Measurements from ENCODE around the gene PTK7.

PTK7 gene

DNA sequence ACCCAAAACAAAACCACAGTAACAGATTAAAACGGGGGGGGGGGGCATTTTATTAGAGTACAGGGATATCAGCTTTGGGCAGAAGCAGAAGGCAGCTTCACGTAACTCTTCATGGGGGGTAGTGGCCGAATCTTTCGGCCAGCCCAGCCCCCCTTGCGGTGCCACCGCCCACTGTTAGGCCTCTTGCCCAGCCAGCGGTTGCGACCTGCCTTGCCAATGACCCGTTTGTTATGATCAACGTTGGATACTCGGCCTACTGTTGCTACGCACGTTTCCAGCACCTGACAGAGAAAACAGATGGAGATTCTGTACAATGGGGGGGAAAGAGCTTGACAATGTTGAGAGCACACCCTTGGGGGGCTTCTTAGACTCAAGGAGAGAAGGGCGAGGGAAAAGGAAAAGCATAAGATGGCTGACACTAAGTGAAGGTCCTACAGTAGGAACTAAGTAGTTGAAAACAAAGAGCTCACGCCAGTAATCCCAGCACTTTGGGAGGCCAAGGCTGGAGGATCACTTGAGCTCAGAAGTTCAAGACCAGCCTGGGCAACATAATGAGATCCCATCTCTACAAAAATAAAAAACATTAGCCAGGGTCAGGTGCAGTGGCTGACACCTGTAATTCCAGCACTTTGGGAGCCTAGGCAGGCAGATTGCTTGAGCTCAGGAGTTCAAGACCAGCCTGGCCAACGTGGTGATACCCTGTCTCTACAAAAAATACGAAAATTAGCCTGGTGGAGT, 21.7 kb upstream of the PTK7 start:
- DNase-seq = no peak

DNA sequence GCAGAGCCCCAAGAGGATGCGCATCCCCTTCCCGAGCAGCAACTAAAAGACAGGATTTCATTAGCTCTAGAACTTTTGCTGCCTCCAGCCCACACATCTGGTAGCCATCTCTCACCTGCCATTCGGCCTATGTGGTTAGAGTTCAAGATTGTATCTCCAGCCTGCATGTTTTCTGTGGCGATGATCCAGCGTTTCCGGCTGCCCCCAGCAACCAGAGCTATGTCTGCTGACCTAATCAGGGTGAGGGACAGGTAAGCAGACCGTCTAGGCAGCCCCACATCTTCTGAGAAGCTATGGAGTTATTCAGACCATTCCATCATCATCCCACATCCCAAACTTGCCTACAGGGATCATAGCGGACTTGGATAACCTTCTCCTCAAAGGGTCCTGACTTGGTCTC, 20.1 kb upstream of the PTK7 start:
- no peak for DNase-seq

DNA sequence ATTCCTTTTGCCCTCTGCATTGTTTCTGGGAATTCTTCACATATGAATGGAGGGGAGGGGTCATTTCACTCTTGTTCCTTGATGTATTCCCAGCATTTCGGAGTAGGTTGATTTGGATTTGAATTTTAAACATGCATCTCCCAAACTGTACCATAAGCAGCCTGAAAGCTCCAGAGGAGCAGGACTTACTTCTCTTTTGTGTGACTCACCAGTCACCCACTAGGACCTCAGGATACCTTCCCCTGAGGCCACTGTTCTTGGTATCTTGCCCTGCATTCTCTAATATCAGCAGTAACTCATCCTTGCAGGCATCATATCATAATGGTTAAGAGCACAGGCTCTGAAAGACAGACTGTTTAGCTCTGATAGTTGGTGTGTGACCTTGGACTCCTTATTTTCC, 17.6 kb upstream of the PTK7 start:
- no peak for DNase-seq

DNA sequence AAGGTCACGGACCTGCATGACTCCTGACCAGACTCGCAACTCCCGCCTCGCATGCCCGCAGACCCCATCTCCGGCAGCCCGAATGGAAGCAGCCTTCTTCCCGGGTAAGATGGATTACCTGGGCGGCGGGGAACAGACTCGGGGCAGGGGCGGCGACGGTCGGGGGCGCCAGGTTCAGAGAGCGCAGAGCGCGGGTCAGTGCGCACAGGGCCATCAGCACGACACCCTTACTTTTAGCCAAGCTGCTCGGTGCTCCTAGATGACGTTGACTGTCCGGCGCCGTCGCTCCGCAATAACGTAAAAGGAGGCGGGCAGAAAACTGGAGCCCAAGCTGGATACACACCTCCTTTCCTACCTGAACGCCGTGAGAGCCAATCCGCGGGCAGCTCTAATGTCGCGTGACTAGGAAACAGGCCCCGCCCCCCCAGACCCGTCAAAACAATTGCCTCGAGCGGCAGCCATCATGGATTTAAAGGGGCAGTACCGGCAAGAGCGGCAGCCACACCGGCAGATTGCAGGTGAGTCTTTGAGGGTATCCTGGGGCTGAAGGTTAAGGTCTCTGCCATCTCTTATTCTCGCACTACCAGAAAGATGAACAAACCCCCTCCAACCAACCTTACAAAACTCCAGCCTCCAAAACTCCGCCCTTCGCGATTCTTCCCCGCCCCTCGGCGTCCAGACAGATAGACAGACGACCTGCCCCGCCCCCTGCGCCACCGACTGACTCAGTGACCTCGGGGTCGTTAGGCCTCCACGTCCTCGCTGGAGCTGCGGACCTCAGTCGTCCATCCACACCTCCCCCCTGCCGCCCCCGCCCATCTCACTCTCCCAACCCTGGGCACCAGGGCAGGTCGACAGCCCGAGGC, 16.7 kb upstream of the PTK7 start, which contains the start of the genes KLC4 and MRPL2:
Gene KLC4 (plus strand): TSS at position 464 of the 866 bp plus-strand sequence. CDS start 1,705 bp downstream, outside the sequence.
Gene MRPL2 (minus strand): TSS at position 267 of the 866 bp plus-strand sequence. CDS start 53 bp downstream, at position 214.
- peak; percentile 99 for DNase-seq

DNA sequence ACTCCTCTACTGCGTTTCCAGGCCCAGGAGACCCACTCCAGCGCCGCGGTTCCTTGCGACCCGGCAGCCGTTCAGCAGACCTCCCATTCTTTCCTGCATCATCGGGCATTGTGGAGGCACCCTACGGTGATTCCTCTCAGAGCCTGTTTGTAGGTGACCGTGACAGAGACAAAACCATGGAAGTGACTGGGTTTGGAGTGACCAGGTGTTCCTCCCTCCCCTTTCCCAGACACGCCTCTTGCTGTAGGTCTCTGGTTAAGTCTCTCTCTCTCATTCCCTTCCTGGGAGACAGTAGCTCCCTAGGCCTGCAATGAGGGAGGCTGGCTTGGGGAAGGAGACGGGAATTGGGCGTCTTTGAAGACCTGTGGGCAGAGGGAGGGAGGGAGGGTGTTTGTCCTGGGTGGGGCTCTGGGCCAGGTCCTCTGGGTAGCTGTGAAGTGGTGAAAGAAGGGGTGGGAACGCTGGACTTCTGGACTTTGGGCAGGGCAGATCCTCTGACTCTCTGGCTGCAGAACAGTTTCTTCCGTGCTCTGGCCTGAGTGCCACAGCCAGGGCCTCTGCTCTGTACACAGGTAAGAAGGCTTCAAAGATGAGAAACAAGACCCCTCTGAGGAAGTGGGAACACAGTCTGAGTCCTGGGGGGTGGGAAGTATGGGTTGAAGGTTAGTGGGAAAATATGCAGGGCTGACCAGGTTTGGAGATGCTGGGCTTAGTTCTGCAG, 15.9 kb upstream of the PTK7 start:
- DNase-seq = no peak

DNA sequence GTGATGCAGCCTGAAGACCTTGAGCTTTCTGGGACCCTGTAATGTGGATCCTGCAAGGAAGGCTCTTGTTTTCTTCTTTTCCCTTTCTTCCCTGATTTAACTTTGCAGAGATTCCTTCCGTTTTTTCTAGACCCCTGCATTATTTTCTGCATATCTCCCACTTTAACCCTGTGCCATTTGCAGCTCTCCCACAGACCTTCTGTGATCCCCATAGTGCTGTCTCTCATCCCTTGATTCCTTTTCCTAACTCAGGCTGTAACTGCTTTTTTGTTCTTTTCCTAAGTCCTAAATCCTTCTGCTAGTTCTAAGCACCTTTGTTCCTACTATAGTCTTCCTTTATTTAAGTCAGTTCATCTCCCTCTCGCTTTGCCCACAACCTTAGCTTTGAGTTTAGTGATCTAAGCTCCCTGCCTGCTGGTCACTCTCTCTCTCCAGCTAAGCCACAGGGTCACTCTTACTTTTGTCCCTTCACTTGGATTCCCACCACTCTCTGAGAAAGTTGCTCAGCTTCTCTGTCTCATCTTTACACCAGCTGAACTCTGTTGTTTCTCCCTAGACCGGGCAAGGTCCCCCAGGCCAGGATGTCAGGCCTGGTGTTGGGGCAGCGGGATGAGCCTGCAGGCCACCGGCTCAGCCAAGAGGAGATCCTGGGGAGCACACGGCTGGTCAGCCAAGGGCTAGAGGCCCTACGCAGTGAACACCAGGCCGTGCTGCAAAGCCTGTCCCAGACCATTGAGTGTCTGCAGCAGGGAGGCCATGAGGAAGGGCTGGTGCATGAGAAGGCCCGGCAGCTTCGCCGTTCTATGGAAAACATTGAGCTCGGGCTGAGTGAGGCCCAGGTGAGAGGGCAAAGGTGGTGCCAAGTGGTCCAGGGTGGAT, 15.1 kb upstream of the PTK7 start:
- DNase-seq = no peak

DNA sequence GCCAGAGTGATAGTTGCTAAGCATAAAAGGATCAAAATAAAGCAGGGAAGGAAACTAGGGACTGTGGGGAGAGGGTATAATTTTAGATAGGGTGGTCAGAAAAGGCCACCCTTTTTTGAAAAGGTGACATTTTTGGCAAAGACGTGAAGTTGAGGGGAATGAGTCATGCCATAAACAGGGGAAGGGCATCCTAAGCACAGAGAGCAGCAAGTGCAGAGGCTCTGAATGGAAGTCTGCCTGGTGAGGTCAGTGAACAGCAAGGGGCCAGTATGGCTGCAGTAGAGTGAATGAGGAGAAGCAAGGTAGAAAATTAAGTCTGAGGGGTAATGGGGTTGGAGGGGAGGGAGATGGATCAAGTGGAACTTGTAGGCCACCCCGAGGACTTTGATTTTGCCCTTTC, 14.3 kb upstream of the PTK7 start:
- no peak for DNase-seq

DNA sequence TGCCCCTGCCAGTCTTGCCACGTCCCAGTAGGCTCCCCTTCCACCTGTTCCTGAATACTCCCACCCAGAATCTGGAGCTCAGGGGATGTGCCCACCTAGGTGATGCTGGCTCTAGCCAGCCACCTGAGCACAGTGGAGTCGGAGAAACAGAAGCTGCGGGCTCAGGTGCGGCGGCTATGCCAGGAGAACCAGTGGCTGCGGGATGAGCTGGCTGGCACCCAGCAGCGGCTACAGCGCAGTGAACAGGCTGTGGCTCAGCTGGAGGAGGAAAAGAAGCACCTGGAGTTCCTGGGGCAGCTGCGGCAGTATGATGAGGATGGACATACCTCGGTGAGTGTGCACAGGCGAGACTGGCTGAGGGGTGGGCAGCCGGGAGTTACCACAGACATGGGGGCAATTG, 13.3 kb upstream of the PTK7 start:
- no peak for DNase-seq

DNA sequence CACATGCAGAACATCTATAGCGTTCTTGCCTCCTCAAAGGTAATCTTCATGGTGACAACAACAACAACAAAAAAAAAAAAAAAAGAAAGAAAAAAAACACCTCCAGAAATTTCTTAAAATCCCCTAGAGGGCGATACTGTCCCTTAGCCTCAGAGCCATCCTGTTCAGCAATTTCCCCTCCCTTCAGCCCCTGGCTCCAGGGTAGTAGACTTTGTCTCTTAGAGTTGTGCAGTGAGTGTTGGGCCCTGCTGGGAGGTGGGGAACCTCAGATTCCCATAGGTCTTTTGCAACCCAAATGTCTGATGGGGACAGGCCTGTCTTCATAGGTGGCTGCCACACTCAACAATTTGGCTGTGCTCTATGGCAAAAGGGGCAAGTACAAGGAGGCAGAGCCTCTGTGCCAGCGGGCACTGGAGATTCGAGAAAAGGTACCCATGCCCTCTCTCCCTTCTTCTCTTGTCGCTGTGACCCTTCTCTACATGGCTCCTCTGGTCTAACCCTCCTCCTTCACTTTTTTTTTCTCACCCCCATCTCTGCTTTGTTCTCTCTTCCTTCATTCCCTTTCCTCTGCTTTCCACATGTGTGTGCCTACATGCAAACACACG, 6.0 kb upstream of the PTK7 start:
- peak; percentile 82 for DNase-seq

DNA sequence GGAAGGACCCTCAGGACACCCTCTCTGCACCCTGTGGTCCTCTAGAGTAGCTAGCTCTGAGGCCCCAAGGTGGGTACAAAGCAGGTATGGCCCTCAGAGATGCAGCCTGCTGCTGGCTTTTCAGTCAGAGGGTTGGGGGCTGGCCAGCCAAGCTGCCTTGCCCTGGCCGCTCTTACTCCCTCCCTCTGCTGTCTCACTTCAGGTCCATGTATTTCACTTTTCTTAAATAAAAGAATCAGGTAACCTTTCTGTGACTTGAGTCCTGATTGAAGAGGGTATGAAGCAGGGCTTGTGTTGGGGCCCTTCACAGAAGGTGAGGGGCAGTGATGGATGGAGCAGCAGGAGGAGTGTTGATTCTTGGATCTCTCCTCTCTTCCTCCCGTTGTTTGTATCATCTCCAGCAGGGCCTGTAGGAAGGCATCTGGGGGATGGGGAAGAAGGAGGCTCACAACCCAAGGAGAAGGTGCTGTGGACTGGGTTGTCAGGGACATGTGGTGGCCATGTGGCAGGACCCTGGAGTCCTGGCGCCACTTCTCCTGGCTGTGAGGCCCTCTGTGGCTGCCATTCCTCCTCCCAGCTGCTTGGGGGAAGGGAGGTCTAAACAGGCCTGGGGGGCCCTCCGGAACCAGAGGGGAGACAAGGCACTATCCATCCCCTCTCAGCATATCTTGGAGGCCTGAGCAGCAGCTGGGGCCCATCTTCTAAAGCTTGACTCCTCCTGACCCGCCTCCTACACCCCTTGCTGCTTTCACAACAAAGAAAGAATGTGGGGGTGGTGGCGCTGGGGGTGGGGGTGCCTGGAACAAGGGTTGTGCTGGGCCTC, 1.1 kb upstream of the PTK7 start:
- peak; percentile 93 for DNase-seq

DNA sequence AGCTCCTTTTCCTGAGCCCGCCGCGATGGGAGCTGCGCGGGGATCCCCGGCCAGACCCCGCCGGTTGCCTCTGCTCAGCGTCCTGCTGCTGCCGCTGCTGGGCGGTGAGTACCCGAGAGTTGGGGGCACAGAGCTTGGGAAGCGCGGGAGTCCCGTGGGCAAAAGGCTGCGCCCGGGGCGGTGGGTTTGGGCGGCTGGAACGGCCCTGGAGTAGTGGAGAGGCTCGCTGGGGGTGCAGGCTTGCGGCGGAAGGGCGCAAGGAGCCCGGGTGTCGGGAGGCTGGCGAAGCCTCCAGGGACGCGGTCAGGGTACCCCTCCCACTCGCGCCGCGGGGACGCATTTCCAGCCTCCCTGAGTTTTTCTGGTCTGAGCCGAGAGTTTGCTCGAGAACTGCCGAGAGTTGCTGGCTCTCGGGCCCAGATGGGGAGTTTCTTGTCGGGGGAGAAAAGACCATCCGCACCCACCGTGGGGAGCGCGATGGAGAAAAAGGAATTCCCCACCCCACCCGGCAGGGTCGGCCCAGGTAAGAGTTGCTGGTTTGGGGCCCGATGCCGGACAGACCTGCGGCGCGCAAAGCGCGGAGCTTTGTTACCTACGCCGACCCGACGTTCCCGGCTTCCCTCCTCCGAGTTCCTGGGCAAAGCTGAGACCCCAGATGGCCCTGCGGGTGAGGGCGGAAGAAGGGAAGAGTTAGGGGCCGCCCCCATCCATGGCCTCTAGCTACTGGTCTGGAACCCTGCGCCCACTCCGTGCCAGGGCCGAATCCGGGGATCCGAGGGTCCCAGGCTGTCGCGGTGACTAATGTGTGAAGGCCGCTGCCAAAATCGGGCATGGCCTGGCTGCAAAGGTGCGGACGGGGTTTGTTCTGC, 584 bp downstream of the PTK7 start:
- peak; percentile 61 for DNase-seq

DNA sequence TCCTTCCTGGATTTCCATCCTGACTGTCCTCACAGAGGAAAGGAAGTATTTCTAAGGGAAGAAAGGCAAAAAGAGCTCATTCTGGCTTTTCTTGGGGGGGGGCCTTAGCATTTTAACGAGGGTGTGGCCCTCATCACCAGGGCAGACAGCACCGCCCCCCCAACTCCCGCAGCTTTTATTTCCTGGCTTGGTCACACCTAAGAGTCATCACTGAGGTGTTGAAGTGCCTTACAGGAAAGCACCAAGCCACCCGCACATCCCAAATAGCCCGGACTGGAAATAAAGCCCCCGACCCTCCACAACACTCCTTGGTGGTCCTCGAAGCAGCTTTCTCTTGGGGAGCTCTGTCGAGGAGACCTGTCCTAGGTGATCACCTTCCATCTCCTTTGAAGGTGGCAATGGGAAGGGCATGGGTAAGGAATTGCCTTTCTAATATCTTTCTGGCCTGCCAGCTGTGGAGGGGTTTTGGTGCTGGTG, 1.3 kb downstream of the PTK7 start:
- no peak for DNase-seq

DNA sequence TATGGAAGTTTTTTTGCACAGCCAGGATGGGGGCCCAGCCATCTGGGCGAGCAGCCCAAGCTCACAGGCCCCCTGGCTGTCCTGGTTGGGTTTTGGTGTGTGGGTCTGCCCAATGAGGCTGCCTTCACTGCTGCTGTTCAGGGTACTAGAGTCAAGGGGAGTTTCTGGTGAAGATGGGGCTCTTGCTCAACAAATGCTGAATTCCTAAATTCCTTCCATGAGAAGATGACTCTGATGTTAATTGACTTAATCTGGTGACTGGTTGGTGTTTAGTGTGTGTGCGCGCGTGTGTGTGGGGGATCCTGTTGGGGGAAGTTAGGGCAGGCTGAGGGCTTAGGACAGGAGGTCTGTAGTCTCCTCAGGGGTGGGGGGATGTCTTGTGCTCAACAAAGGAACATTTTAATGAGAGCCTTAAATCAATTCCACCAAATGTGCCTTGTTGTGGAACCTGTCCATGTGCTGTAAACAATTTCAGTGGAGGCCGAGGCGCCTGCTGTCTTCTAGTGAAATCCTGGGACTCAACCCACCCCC, 1.9 kb downstream of the PTK7 start:
- peak; percentile 85 for DNase-seq

DNA sequence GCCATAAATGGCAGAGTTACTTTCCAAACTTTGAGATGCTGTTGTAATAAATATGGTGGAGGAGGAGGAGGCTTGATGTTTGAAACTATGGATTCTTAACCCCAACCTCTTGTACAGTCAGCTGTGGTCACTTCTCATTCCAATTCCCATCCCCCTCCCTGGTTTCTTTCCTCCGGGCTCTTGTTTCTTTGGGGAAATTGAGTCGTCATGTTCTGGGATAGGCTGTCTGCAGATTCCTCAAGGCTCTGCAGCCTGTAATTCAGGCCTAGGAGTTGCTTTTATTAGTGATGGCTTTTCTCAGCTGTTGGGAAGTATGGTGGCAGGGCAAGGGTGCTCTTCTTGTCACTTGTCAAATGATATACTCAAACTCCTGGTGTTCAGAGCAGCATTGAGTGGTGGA, 2.6 kb downstream of the PTK7 start:
- peak; percentile 95 for DNase-seq

DNA sequence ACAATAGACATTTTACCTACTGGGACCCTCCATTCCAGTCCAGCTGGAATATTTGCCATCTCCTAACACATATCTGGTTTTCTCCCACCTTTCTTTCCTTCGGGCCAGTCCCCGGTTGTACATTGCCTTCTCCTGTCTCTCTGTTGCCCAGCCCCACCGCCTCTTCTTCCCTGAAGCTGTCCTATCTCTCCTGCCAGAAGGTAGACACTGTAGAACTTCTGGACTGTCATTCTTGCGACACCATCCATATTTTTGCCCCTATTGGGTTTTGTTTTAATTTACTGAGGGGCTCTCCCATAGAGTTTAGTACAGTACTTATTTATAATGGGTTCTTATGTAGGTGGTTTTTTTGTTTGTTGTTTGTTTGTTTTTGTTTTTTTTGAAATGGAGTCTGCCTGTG, 4.9 kb downstream of the PTK7 start:
- DNase-seq = no peak

DNA sequence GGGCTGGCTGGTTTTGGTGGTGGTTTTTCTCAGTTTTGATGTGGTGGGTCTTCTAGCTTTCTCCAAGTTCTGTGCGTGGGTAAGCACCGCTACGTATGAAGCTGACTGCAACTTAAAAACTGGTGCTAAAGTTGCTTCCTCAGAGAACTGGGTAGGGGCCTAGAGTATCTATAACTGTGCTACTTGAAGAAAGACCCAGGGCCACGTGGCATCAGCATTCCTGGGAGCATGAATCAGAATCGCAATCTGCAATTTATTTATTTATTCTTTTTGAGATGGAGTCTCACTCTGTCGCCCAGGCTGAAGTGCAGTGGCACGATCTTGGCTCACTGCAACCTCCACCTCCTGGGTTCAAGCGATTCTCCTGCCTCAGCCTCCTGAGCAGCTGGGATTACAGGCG, 5.8 kb downstream of the PTK7 start:
- peak; percentile 70 for DNase-seq

DNA sequence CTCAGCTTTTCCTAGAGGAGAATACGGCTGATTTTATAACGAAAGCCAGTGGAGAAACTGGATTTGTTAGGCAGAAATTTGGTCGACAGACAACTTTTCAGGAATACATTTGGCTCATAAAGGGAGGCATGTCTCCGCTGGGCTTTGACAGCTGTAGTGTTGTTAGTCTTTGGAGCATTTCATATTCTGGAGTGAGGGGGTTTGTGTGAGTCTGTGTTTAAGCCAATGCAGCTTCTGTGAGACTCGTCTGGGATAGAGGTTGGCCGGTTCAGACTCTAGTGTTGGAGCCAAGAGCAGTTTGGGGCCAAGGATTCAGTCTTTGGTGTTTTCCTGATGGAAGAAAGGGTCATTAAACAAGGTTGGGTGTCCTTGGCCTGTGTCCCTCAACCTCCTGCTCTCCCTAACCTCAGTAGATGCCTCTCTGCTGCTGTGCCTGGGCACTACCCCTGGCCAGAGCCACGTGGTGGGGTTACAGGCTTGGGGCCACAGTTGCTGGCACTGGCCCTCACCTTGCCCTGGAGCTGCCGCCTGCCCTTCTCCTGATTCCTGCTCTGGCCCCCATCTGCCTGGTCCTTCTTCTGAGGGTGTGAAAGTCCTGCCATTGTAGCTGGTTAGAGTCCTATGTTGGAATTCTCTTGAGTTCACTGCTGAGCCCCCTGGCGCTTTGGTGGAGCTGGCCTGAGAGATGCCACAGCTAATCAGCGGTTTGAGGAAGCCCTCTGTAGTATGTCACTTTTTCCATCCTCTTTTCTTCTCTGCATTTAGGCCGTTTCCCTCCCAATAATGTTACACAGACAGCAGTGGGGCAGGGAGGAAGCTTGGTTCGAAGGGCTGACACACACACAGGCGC, 6.9 kb downstream of the PTK7 start:
- no peak for DNase-seq

DNA sequence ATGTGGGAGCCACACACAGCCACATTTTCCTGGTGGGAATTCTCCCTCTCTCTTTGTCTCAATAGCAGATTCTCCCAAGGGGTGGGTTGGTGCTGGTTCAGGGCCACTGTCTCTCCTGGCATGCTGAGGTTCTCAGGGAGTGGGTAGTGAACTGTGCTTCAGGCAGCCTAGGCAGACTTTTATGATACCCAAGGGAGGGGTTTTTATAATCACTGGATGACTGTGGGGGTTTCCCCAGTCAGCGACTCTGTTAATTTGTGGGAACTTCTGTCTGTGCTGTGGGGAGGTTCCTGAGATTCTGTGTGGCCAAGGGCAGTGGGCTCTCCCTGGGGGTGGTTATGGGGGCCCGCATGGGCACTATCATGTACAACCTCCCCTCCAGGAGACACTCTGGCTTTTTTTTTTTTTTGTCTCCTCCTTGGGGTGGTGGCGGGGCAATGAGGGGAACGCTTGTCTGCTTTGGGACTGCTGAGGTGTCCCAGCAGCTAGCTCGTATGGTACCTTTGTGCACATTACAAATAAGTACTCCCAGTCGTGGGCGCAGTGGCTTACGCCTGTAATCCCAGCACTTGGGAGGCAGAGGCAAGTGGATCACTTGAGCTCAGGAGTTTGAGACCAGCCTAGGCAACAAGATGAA, 10.0 kb downstream of the PTK7 start:
- DNase-seq = peak; percentile 32
